SK-N-SH (cell line): ENCODE data around the gene ITGB8.

Source experiments
- CHD2 ChIP-seq: fragments of 150-350 bp; IDR thresholded peaks from 2 replicates; pipeline ENCODE4 v1.6.1; 2018; ENCODE audit warnings: low read length; ENCODE audit not compliant: partially characterized antibody
- EP300 ChIP-seq, 2 experiments: IDR thresholded peaks; 2 replicates each; pipeline versions ENCODE4 v1.4.0 to v1.6.1; 2012; ENCODE audit warnings: borderline replicate concordance in 1 of 2, low read depth in 1 of 2, low read length in 1 of 2
- EZH2phosphoT487 ChIP-seq: fragments of 200-600 bp; sonication (generic); IDR thresholded peaks from 2 replicates; pipeline ENCODE4 v1.6.1; 2017; ENCODE audit warnings: low read depth, mixed run types, mild to moderate bottlenecking, antibody characterized with exemption, moderate library complexity, borderline replicate concordance
- JUND ChIP-seq: IDR thresholded peaks from 2 replicates; pipeline ENCODE4 v1.4.0; 2012
- RFX5 ChIP-seq: IDR thresholded peaks from 2 replicates; pipeline ENCODE4 v1.6.1; 2012; ENCODE audit warnings: mild to moderate bottlenecking, improper control_type of control experiment, low read length
- SMC3 ChIP-seq: IDR thresholded peaks from 2 replicates; pipeline ENCODE4 v1.6.1; 2012; ENCODE audit warnings: low read depth, low read length, improper control_type of control experiment
- TAF1 ChIP-seq: IDR thresholded peaks from 2 replicates; pipeline ENCODE4 v1.6.1; 2012; ENCODE audit warnings: low read depth, mild to moderate bottlenecking, low read length, moderate library complexity, borderline replicate concordance
- TEAD4 ChIP-seq: IDR thresholded peaks from 2 replicates; pipeline ENCODE4 v1.4.0; 2012; ENCODE audit warnings: mild to moderate bottlenecking, borderline replicate concordance; ENCODE audit not compliant: insufficient read depth
- TF ChIP-seq, protein P1 (sequence below): fragments of 200-600 bp; sonication (generic); IDR thresholded peaks from 2 replicates; pipeline ENCODE4 v1.6.1; 2017; ENCODE audit warnings: antibody characterized with exemption, mild to moderate bottlenecking, moderate library complexity
- TF ChIP-seq, protein P2 (sequence below): fragments of 150-350 bp; IDR thresholded peaks from 2 replicates; pipeline ENCODE4 v1.6.1; 2017; ENCODE audit warnings: antibody characterized with exemption, low read length, low read depth, borderline replicate concordance
- TF ChIP-seq, protein P3 (sequence below): IDR thresholded peaks from 2 replicates; pipeline ENCODE4 v1.4.0; 2012; ENCODE audit warnings: low read depth
- TF ChIP-seq, protein P4 (sequence below): IDR thresholded peaks from 2 replicates; pipeline ENCODE4; 2012

DNA sequence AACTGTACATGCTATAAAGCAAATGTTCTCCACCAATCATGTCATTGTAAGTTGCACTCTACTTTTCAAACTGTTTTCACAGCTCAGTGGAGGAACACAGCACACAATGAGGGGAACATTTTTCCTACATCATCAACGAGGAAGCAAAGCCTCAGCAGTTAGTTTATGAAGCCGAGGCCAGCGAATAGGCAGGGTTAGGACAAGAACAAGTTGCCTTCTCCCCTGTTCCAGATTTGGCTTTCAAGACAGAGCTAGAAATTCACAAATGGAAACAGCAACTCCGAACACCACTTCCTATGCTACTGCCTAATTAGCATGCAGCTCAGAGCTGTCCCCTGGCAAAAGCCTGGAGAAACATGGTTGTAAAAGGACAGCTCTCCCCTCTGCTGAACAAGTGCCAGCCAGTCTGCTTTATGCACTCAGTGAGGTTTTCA, 19.8 kb downstream of the ITGB8 start:
- TF ChIP-seq, protein P1, sequence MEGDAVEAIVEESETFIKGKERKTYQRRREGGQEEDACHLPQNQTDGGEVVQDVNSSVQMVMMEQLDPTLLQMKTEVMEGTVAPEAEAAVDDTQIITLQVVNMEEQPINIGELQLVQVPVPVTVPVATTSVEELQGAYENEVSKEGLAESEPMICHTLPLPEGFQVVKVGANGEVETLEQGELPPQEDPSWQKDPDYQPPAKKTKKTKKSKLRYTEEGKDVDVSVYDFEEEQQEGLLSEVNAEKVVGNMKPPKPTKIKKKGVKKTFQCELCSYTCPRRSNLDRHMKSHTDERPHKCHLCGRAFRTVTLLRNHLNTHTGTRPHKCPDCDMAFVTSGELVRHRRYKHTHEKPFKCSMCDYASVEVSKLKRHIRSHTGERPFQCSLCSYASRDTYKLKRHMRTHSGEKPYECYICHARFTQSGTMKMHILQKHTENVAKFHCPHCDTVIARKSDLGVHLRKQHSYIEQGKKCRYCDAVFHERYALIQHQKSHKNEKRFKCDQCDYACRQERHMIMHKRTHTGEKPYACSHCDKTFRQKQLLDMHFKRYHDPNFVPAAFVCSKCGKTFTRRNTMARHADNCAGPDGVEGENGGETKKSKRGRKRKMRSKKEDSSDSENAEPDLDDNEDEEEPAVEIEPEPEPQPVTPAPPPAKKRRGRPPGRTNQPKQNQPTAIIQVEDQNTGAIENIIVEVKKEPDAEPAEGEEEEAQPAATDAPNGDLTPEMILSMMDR = no peak
- no peak for TF ChIP-seq TAF1
- TF ChIP-seq EZH2phosphoT487 = no peak
- TF ChIP-seq EP300 (IDR thresholded peaks at IDR 0.05; ENCODE audit: borderline replicate concordance in 1 of 2, low read depth in 1 of 2, low read length in 1 of 2) = no peak
- TF ChIP-seq, protein P2, sequence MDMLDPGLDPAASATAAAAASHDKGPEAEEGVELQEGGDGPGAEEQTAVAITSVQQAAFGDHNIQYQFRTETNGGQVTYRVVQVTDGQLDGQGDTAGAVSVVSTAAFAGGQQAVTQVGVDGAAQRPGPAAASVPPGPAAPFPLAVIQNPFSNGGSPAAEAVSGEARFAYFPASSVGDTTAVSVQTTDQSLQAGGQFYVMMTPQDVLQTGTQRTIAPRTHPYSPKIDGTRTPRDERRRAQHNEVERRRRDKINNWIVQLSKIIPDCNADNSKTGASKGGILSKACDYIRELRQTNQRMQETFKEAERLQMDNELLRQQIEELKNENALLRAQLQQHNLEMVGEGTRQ = no peak
- no peak for TF ChIP-seq RFX5
- TF ChIP-seq, protein P3, sequence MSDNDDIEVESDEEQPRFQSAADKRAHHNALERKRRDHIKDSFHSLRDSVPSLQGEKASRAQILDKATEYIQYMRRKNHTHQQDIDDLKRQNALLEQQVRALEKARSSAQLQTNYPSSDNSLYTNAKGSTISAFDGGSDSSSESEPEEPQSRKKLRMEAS = no peak
- no peak for TF ChIP-seq CHD2
- TF ChIP-seq JUND = no peak
- TF ChIP-seq, protein P4, sequence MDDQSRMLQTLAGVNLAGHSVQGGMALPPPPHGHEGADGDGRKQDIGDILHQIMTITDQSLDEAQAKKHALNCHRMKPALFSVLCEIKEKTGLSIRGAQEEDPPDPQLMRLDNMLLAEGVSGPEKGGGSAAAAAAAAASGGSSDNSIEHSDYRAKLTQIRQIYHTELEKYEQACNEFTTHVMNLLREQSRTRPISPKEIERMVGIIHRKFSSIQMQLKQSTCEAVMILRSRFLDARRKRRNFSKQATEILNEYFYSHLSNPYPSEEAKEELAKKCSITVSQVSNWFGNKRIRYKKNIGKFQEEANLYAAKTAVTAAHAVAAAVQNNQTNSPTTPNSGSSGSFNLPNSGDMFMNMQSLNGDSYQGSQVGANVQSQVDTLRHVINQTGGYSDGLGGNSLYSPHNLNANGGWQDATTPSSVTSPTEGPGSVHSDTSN = no peak
- no peak for TF ChIP-seq SMC3
- TF ChIP-seq TEAD4 = no peak
